WTC11 (cell line): ENCODE measurements around the gene HRG.
"Not testable (repeated sequence)": the region's sequence is repeated elsewhere in the genome, so short reads cannot be mapped to it uniquely, and the experiment has no call there.

Source experiments
- CBFB ChIP-seq: sonication (generic); formaldehyde crosslinking; IDR thresholded peaks from 2 replicates; pipeline ENCODE4 v1.8.1; 2022; ENCODE audit warnings: mild to moderate bottlenecking, low read depth, missing genetic modification reagents
- TF ChIP-seq, protein P1 (sequence below): sonication (generic); formaldehyde crosslinking; IDR thresholded peaks from 2 replicates; pipeline ENCODE4 v1.8.0; 2023; ENCODE audit warnings: mild to moderate bottlenecking, missing genetic modification reagents
- TF ChIP-seq, protein P2 (sequence below): fragments of 250-450 bp; sonication (Bioruptor Pico); IDR thresholded peaks from 2 replicates; pipeline ENCODE4 v1.9.0; 2021; ENCODE audit warnings: mild to moderate bottlenecking
- TF ChIP-seq, protein P3 (sequence below): fragments of 200-600 bp; IDR thresholded peaks from 2 replicates; pipeline ENCODE4 v1.8.0; 2022; ENCODE audit warnings: antibody characterized with exemption

- TF ChIP-seq, protein P1, sequence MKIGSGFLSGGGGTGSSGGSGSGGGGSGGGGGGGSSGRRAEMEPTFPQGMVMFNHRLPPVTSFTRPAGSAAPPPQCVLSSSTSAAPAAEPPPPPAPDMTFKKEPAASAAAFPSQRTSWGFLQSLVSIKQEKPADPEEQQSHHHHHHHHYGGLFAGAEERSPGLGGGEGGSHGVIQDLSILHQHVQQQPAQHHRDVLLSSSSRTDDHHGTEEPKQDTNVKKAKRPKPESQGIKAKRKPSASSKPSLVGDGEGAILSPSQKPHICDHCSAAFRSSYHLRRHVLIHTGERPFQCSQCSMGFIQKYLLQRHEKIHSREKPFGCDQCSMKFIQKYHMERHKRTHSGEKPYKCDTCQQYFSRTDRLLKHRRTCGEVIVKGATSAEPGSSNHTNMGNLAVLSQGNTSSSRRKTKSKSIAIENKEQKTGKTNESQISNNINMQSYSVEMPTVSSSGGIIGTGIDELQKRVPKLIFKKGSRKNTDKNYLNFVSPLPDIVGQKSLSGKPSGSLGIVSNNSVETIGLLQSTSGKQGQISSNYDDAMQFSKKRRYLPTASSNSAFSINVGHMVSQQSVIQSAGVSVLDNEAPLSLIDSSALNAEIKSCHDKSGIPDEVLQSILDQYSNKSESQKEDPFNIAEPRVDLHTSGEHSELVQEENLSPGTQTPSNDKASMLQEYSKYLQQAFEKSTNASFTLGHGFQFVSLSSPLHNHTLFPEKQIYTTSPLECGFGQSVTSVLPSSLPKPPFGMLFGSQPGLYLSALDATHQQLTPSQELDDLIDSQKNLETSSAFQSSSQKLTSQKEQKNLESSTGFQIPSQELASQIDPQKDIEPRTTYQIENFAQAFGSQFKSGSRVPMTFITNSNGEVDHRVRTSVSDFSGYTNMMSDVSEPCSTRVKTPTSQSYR (CRISPR knock-in tag): not testable (repeated sequence)
- TF ChIP-seq, protein P2, sequence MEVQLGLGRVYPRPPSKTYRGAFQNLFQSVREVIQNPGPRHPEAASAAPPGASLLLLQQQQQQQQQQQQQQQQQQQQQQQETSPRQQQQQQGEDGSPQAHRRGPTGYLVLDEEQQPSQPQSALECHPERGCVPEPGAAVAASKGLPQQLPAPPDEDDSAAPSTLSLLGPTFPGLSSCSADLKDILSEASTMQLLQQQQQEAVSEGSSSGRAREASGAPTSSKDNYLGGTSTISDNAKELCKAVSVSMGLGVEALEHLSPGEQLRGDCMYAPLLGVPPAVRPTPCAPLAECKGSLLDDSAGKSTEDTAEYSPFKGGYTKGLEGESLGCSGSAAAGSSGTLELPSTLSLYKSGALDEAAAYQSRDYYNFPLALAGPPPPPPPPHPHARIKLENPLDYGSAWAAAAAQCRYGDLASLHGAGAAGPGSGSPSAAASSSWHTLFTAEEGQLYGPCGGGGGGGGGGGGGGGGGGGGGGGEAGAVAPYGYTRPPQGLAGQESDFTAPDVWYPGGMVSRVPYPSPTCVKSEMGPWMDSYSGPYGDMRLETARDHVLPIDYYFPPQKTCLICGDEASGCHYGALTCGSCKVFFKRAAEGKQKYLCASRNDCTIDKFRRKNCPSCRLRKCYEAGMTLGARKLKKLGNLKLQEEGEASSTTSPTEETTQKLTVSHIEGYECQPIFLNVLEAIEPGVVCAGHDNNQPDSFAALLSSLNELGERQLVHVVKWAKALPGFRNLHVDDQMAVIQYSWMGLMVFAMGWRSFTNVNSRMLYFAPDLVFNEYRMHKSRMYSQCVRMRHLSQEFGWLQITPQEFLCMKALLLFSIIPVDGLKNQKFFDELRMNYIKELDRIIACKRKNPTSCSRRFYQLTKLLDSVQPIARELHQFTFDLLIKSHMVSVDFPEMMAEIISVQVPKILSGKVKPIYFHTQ (CRISPR knock-in tag): not testable (repeated sequence)
- not testable (repeated sequence) for TF ChIP-seq CBFB (CRISPR knock-in tag)
- TF ChIP-seq, protein P3, sequence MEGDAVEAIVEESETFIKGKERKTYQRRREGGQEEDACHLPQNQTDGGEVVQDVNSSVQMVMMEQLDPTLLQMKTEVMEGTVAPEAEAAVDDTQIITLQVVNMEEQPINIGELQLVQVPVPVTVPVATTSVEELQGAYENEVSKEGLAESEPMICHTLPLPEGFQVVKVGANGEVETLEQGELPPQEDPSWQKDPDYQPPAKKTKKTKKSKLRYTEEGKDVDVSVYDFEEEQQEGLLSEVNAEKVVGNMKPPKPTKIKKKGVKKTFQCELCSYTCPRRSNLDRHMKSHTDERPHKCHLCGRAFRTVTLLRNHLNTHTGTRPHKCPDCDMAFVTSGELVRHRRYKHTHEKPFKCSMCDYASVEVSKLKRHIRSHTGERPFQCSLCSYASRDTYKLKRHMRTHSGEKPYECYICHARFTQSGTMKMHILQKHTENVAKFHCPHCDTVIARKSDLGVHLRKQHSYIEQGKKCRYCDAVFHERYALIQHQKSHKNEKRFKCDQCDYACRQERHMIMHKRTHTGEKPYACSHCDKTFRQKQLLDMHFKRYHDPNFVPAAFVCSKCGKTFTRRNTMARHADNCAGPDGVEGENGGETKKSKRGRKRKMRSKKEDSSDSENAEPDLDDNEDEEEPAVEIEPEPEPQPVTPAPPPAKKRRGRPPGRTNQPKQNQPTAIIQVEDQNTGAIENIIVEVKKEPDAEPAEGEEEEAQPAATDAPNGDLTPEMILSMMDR: not testable (repeated sequence)
Observed at GRCh38 chr3:186686475-186686874, 20.7 kb downstream of the HRG start.
